ENCODE data around the gene PKP3.

DNA sequence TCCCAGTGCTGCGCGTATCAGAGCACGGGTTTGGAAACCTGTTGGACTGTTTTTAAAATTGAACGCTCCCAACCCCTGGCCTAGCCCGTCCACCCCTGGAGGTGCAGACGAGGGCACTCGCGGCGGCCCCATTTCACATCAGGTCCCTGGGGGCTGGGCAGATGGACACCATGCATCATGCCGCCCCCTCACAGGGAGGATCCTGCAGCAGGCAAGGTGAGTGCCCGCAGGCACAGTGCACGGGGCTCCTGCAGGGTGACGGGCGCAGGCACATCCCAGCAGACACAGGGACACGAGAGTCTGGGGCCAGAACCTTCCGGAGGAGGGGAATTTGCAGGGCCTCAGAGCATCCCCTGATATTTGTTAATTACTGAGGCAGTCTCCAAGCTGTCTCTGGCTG, 40.5 kb downstream of the PKP3 start:
- no peak for TF ChIP-seq POLR2A (IDR thresholded peaks at IDR 0.05; ENCODE audit: low read depth, low read length)
- TF ChIP-seq POLR2AphosphoS5 (IDR thresholded peaks at IDR 0.05; ENCODE audit: low read depth, low read length), result no peak
- no peak for TF ChIP-seq TAF1 (IDR thresholded peaks at IDR 0.05; ENCODE audit: low read depth, low read length)
- TF ChIP-seq POU2F2 (IDR thresholded peaks at IDR 0.05; ENCODE audit: low read depth, low read length), result no peak
- no peak for TF ChIP-seq SPI1 (IDR thresholded peaks at IDR 0.05; ENCODE audit: low read depth, low read length)
- TF ChIP-seq PAX5 (IDR thresholded peaks at IDR 0.05; ENCODE audit: insufficient read depth, low read length, severe bottlenecking), result no peak
